Measurements from ENCODE around the gene JARID2.

JARID2 gene

DNA sequence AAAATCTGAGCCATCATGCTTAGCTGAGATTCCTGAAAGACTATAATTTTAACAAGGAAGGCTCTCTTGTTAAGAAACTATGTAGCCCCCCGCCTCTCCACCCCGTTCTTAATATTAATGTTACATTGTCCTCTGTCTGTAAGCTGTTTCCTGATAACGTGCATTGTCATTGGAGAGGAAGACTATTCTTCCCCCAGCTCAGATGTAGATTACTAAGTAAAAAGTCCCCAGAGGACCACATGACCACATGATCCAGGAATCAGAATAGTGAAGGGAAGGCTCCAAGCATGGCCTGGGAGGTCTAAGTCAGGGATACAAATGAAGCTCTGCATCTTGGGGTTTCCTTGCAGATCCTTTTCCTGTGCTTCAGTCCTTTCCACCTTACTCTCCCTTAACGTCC lies 106.4 kb downstream of the JARID2 start:
- Histone ChIP-seq H3K27me3 (ENCODE audit: control insufficient read depth in 2 of 2, insufficient read depth in 2 of 2, low read length in 2 of 2) (no peaks in the 10 kb centered on the region), H3K4me1 (ENCODE audit: control insufficient read depth in 2 of 2, insufficient read depth in 2 of 2, low read length in 2 of 2) (no peaks in the 10 kb centered on the region), H3K4me3 (ENCODE audit: low read length in 2 of 2) (no peak overlapping the region), H3K27ac (ENCODE audit: low read depth in 2 of 2, low read length in 2 of 2) (no peak overlapping the region), H3K9me3 (ENCODE audit: control insufficient read depth in 2 of 2, low read length in 2 of 2) (no peaks in the 10 kb centered on the region), H3K9ac (ENCODE audit: low read depth in 1 of 2, low read length in 2 of 2) (no peak overlapping the region), H3K36me3 (ENCODE audit: control insufficient read depth in 2 of 2, insufficient read depth in 2 of 2, low read length in 2 of 2) (no peaks in the 10 kb centered on the region)

DNA sequence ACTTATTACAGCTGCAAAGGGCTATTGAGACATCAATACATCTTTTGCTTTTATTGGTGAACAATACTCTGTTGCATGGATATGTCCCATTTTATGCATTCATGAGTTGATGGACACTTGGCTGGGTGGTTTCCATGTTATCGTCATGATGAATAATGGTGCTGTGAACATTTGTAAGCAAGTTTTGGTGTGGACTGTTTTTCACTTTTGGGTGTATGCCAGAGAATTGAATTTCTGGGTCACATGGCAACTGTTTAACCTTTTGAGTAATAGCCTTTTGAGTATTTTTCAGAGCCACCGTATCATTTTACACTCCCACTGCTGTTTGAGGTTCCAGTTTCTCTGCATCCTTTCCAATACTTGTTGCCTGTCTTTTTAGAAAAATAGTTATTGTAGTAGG lies 107.0 kb downstream of the JARID2 start:
- Histone ChIP-seq H3K4me1 (ENCODE audit: control insufficient read depth in 2 of 2, insufficient read depth in 2 of 2, low read length in 2 of 2) (no peaks in the 10 kb centered on the region), H3K36me3 (ENCODE audit: control insufficient read depth in 2 of 2, insufficient read depth in 2 of 2, low read length in 2 of 2) (no peaks in the 10 kb centered on the region), H3K4me3 (ENCODE audit: low read length in 2 of 2) (no peak overlapping the region), H3K9ac (ENCODE audit: low read depth in 1 of 2, low read length in 2 of 2) (no peak overlapping the region), H3K9me3 (ENCODE audit: control insufficient read depth in 2 of 2, low read length in 2 of 2) (no peaks in the 10 kb centered on the region), H3K27me3 (ENCODE audit: control insufficient read depth in 2 of 2, insufficient read depth in 2 of 2, low read length in 2 of 2) (no peaks in the 10 kb centered on the region), H3K27ac (ENCODE audit: low read depth in 2 of 2, low read length in 2 of 2) (no peak overlapping the region)

GRCh38 chr6:15355683-15356099 lies 109.8 kb downstream of the JARID2 start:
- Histone ChIP-seq H3K4me1 (ENCODE audit: control insufficient read depth in 2 of 2, insufficient read depth in 2 of 2, low read length in 2 of 2) (no peaks in the 10 kb centered on the region), H3K9me3 (ENCODE audit: control insufficient read depth in 2 of 2, low read length in 2 of 2) (no peaks in the 10 kb centered on the region), H3K4me3 (ENCODE audit: low read length in 2 of 2) (no peak overlapping the region), H3K36me3 (ENCODE audit: control insufficient read depth in 2 of 2, insufficient read depth in 2 of 2, low read length in 2 of 2) (no peaks in the 10 kb centered on the region), H3K27me3 (ENCODE audit: control insufficient read depth in 2 of 2, insufficient read depth in 2 of 2, low read length in 2 of 2) (no peaks in the 10 kb centered on the region), H3K27ac (ENCODE audit: low read depth in 2 of 2, low read length in 2 of 2) (no peak overlapping the region), H3K9ac (ENCODE audit: low read depth in 1 of 2, low read length in 2 of 2) (no peak overlapping the region)

- H3K4me1 ChIP-seq (ENCODE audit: control insufficient read depth in 2 of 2, insufficient read depth in 2 of 2, low read length in 2 of 2) = no peaks in the 10 kb centered on the region
- no peak overlapping the region for H3K27ac ChIP-seq (ENCODE audit: low read depth in 2 of 2, low read length in 2 of 2)
- no peaks in the 10 kb centered on the region for H3K9me3 ChIP-seq (ENCODE audit: control insufficient read depth in 2 of 2, low read length in 2 of 2)
- no peak overlapping the region for H3K9ac ChIP-seq (ENCODE audit: low read depth in 1 of 2, low read length in 2 of 2)
- H3K36me3 ChIP-seq (ENCODE audit: control insufficient read depth in 2 of 2, insufficient read depth in 2 of 2, low read length in 2 of 2) = no peaks in the 10 kb centered on the region
- H3K4me3 ChIP-seq (ENCODE audit: low read length in 2 of 2) = no peak overlapping the region
- H3K27me3 ChIP-seq (ENCODE audit: control insufficient read depth in 2 of 2, insufficient read depth in 2 of 2, low read length in 2 of 2) = no peaks in the 10 kb centered on the region
Observed at GRCh38 chr6:15356179-15356578, 110.3 kb downstream of the JARID2 start.

GRCh38 chr6:15356937-15357336 lies 111.1 kb downstream of the JARID2 start:
- Histone ChIP-seq H3K9ac (ENCODE audit: low read depth in 1 of 2, low read length in 2 of 2) (no peak overlapping the region), H3K27me3 (ENCODE audit: control insufficient read depth in 2 of 2, insufficient read depth in 2 of 2, low read length in 2 of 2) (no peaks in the 10 kb centered on the region), H3K4me1 (ENCODE audit: control insufficient read depth in 2 of 2, insufficient read depth in 2 of 2, low read length in 2 of 2) (no peaks in the 10 kb centered on the region), H3K27ac (ENCODE audit: low read depth in 2 of 2, low read length in 2 of 2) (no peak overlapping the region), H3K4me3 (ENCODE audit: low read length in 2 of 2) (no peak overlapping the region), H3K36me3 (ENCODE audit: control insufficient read depth in 2 of 2, insufficient read depth in 2 of 2, low read length in 2 of 2) (no peaks in the 10 kb centered on the region), H3K9me3 (ENCODE audit: control insufficient read depth in 2 of 2, low read length in 2 of 2) (no peaks in the 10 kb centered on the region)

GRCh38 chr6:15357782-15358181 lies 111.9 kb downstream of the JARID2 start:
- Histone ChIP-seq H3K4me3 (ENCODE audit: low read length in 2 of 2) (no peak overlapping the region), H3K9ac (ENCODE audit: low read depth in 1 of 2, low read length in 2 of 2) (no peak overlapping the region), H3K4me1 (ENCODE audit: control insufficient read depth in 2 of 2, insufficient read depth in 2 of 2, low read length in 2 of 2) (no peaks in the 10 kb centered on the region)

GRCh38 chr6:15358579-15359327 lies 112.9 kb downstream of the JARID2 start:
- H3K9ac ChIP-seq (ENCODE audit: low read depth in 1 of 2, low read length in 2 of 2) = no peak overlapping the region
- no peaks in the 10 kb centered on the region for H3K27me3 ChIP-seq (ENCODE audit: control insufficient read depth in 2 of 2, insufficient read depth in 2 of 2, low read length in 2 of 2)
- no peaks in the 10 kb centered on the region for H3K36me3 ChIP-seq (ENCODE audit: control insufficient read depth in 2 of 2, insufficient read depth in 2 of 2, low read length in 2 of 2)
- no peak overlapping the region for H3K27ac ChIP-seq (ENCODE audit: low read depth in 2 of 2, low read length in 2 of 2)
- no peaks in the 10 kb centered on the region for H3K9me3 ChIP-seq (ENCODE audit: control insufficient read depth in 2 of 2, low read length in 2 of 2)
- no peak overlapping the region for H3K4me3 ChIP-seq (ENCODE audit: low read length in 2 of 2)
- peaks cover 2 to 4% of the 10 kb centered on the region in 2 donors for H3K4me1 ChIP-seq (ENCODE audit: control insufficient read depth in 2 of 2, insufficient read depth in 2 of 2, low read length in 2 of 2)

More at GRCh38 chr6:15357782-15358181, 111.9 kb downstream of the JARID2 start:
- Histone ChIP-seq H3K36me3 (ENCODE audit: control insufficient read depth in 2 of 2, insufficient read depth in 2 of 2, low read length in 2 of 2) (no peaks in the 10 kb centered on the region), H3K27me3 (ENCODE audit: control insufficient read depth in 2 of 2, insufficient read depth in 2 of 2, low read length in 2 of 2) (no peaks in the 10 kb centered on the region), H3K9me3 (ENCODE audit: control insufficient read depth in 2 of 2, low read length in 2 of 2) (no peaks in the 10 kb centered on the region), H3K27ac (ENCODE audit: low read depth in 2 of 2, low read length in 2 of 2) (no peak overlapping the region)

DNA sequence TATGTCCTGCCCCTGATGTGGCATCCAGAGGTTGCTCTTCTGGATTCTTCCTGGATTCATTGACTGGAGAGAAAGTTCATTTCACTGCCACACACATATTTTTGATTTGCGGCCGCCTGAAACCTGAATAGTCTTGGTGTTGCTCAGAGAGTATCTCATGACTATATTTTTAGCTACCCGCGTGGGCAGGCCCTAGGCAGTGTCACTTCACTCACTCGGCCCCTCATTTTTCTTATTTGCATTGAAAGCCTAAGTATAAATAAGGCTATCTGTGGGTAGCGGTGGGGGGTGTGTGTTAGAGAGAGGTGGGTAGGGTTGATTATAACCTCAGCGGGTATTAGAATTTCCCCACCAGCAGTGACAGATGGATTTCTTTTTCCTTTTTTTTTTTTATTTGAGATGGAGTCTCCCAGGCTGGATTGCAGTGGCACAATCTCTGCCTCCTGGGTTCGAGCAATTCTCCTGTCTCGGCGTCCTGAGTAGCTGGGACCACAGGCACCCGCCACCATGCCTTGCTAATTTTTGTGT lies 113.5 kb downstream of the JARID2 start:
- H3K27me3 ChIP-seq (ENCODE audit: control insufficient read depth in 2 of 2, insufficient read depth in 2 of 2, low read length in 2 of 2) = no peaks in the 10 kb centered on the region
- H3K27ac ChIP-seq (ENCODE audit: low read depth in 2 of 2, low read length in 2 of 2) = no peak overlapping the region
- H3K9ac ChIP-seq (ENCODE audit: low read depth in 1 of 2, low read length in 2 of 2) = no peak overlapping the region
- H3K9me3 ChIP-seq (ENCODE audit: control insufficient read depth in 2 of 2, low read length in 2 of 2) = no peaks in the 10 kb centered on the region
- peaks cover 2 to 8% of the 10 kb centered on the region in 2 donors for H3K4me1 ChIP-seq (ENCODE audit: control insufficient read depth in 2 of 2, insufficient read depth in 2 of 2, low read length in 2 of 2)
- H3K4me3 ChIP-seq (ENCODE audit: low read length in 2 of 2) = no peak overlapping the region
- no peaks in the 10 kb centered on the region for H3K36me3 ChIP-seq (ENCODE audit: control insufficient read depth in 2 of 2, insufficient read depth in 2 of 2, low read length in 2 of 2)

DNA sequence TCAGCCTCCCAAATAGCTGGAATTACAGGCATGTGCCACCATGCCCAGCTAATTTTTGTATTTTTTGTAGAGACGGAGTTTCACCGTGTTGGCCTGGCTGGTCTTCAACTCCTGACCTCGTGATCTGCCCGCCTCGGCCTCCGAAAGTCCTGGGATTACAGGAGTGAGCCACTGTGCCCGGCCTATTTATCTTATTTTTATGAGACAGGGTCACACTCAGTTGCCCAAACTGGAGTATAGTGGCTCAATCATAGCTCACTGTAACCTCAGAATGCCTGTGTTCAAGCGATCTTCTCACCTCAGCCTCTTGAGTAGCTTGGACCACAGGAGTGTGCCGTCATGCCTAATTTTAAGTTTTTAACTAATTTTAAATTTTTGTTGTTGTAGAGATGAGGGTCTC lies 114.4 kb downstream of the JARID2 start:
- Histone ChIP-seq H3K9me3 (ENCODE audit: control insufficient read depth in 2 of 2, low read length in 2 of 2) (no peaks in the 10 kb centered on the region), H3K4me1 (ENCODE audit: control insufficient read depth in 2 of 2, insufficient read depth in 2 of 2, low read length in 2 of 2) (peaks cover 4 to 11% of the 10 kb centered on the region in 2 donors), H3K9ac (ENCODE audit: low read depth in 1 of 2, low read length in 2 of 2) (no peak overlapping the region), H3K4me3 (ENCODE audit: low read length in 2 of 2) (no peak overlapping the region), H3K27me3 (ENCODE audit: control insufficient read depth in 2 of 2, insufficient read depth in 2 of 2, low read length in 2 of 2) (no peaks in the 10 kb centered on the region), H3K36me3 (ENCODE audit: control insufficient read depth in 2 of 2, insufficient read depth in 2 of 2, low read length in 2 of 2) (no peaks in the 10 kb centered on the region), H3K27ac (ENCODE audit: low read depth in 2 of 2, low read length in 2 of 2) (no peak overlapping the region)

- Histone ChIP-seq H3K4me1 (ENCODE audit: control insufficient read depth in 2 of 2, insufficient read depth in 2 of 2, low read length in 2 of 2) (peaks cover 13 to 16% of the 10 kb centered on the region in 2 donors), H3K27ac (ENCODE audit: low read depth in 2 of 2, low read length in 2 of 2) (no peak overlapping the region), H3K9me3 (ENCODE audit: control insufficient read depth in 2 of 2, low read length in 2 of 2) (no peaks in the 10 kb centered on the region), H3K27me3 (ENCODE audit: control insufficient read depth in 2 of 2, insufficient read depth in 2 of 2, low read length in 2 of 2) (no peaks in the 10 kb centered on the region), H3K36me3 (ENCODE audit: control insufficient read depth in 2 of 2, insufficient read depth in 2 of 2, low read length in 2 of 2) (no peaks in the 10 kb centered on the region), H3K9ac (ENCODE audit: low read depth in 1 of 2, low read length in 2 of 2) (no peak overlapping the region), H3K4me3 (ENCODE audit: low read length in 2 of 2) (no peak overlapping the region)
Observed at GRCh38 chr6:15361197-15361596, 115.3 kb downstream of the JARID2 start.
